Measurements from ENCODE around the gene BBX.
"Not testable (repeated sequence)": the region's sequence is repeated elsewhere in the genome, so short reads cannot be mapped to it uniquely, and the experiment has no call there.

BBX gene

DNA sequence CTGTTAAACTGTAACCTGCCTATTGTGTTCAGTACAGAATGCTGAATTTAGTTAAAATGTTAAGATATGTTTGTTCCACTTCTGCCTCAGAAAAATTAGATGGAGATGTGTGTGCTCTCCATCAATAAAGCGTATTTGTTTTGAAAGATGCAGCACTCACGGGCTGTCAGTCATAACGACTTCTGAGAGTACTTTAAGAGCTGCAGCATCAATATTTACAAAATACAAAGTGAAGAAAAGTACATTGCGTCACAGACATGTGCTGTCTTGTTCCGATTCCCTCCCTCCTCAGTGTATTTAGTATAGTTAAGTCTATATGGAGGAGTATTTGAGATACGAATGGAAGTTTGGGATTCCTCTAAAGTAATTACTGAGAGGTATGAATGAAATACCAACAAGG lies 166.6 kb downstream of the BBX start:
- no peak for DNase-seq

DNA sequence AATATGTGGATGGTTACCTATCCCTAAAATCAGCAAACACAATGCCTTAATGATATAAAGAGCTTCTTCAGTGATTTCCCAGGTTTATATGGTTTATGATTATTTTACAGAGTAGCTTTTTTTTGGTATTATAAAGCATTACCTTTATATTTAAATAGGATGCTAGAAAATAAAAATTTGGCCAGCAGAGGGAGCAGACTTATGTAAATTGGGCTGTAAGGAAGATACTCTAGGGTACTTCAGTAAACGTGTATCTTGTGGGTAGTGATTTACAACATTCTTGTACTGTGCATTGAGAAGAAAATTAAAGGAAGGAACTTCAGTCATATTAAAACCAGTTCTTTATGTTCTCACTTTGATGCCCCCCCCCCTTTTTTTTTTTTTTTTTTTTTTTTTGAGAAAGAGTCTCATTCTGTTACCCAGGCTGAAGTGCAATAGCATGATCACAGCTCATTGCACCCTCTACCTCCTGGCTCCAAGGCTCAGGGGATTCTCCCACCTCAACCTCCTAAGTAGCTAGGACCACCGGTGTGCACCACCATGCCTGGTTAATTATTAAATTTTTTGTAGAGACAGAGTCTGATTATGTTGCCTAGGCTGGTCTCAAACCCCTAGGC lies 167.9 kb downstream of the BBX start:
- no peak for DNase-seq

DNA sequence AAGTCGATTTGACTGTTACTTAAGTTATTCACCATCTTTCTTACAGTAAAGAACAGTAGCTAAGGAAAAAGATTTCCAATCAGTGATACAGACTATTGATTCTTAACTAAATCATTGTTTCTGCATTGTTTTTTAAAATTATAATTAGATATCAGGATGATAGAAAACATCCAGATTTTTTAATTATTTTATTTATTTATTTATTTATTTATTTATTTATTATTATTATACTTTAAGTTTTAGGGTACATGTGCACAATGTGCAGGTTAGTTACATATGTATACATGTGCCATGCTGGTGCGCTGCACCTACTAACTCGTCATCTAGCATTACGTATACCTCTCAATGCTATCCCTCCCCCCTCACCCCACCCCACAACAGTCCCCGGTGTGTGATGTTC lies 169.2 kb downstream of the BBX start:
- DNase-seq: not testable (repeated sequence)

- DNase-seq: not testable (repeated sequence)
These were observed 174.6 kb downstream of the BBX start for GRCh38 chr3:107697348-107697747.

- not testable (repeated sequence) for DNase-seq
These were observed 175.1 kb downstream of the BBX start for GRCh38 chr3:107697855-107698254.

DNA sequence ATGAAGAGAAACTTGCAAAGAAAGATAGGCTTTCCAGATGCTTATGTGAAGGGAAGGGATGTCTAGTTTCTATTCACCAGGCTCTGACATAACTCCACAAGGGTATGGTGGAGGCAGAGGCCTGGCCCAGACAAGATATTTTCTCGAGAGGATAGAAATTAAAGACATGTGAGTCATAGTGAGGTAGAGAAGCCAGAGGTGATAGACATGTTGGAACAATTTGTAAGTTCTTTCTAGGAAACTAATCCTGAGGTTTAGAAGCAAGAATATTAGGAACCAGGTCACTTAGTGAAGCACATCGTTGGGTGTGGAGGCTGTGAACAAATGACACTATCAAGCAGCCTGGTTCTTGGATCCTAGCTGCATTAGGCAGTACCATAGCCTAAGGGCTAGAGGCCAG lies 176.9 kb downstream of the BBX start:
- DNase-seq: no peak

DNA sequence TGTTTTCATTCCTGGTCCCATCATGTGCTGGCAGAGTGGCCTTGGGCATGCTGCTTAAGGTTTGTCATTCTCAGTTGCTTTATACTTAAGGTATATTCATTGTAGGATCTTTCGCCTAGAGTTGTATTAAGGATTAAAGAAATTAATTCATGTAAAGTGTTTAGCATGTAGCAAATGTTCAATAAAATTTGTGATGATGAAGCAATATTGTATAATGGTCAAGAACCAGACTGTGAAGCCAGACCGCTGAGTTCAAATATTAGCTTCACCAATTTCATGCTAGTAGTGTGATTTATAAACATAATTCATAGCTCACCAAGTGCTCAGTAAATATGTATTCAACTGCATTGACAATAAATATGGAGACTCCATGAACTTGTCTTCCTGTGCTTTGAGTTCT lies 178.5 kb downstream of the BBX start:
- no peak for DNase-seq

GRCh38 chr3:107704477-107704876 lies 181.7 kb downstream of the BBX start:
- DNase-seq: no peak

GRCh38 chr3:107705046-107705445 lies 182.3 kb downstream of the BBX start:
- no peak for DNase-seq

- DNase-seq: no peak
These were observed 188.1 kb downstream of the BBX start for GRCh38 chr3:107710851-107711250.

DNA sequence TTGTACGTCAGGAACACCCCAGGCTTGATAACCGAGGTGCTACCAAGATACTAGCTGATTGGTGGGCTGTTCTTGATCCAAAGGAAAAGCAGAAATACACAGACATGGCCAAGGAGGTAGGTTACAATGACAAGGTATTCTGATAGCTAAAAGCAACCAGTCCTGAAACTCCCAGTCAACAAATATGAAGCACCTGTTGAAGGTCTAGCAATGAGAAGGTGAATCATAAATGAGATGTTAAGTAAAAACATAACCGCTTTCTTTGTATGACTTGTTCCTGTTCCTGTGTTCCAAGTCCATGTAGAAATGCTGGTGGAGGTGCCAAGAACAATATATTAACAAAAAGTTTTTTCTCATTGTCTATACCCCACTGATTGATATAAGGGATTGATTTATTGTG lies 194.0 kb downstream of the BBX start:
- no peak for DNase-seq

DNA sequence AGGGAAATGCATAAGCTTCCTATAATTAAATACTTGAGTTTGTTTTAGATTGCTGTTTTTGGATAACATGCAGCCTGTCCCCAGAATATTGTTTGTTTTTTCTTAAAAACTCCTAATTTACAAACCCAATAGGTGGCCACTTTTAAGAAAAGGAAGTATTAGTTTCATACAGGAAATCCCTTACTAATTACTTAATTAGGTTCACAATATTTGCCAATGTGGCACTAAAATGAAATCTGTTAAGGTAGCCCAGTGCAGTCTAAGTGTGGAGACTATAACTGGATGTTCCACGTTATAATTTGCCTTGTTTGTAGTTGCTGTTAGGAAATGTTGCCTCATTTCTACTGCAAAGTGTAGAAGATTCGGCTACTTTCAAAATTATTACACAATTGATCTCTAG lies 195.8 kb downstream of the BBX start:
- DNase-seq: no peak

GRCh38 chr3:107727102-107727501 lies 204.3 kb downstream of the BBX start:
- no peak for DNase-seq

DNA sequence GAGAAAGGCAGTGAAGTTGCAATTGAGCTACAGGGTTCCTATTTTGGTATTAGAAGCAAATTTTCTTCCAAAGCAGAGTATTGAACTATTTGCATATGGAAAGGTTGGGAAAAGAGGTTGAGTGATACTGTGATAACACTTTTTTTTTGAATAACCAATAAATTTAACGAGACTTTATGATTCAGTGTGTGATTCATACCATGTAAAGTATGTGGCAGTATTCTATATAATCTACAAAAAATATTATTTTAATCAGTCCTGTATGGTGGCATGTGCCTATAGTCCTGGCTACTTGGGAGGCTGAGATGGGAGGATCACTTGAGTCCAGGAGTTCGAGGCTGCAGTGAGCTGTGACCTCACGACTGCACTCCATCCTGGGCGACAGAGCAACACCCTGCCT lies 206.9 kb downstream of the BBX start:
- DNase-seq: no peak

- DNase-seq: no peak
These were observed 211.6 kb downstream of the BBX start for GRCh38 chr3:107734317-107734716.

- no peak for DNase-seq
These were observed 215.2 kb downstream of the BBX start for GRCh38 chr3:107737914-107738313.

DNA sequence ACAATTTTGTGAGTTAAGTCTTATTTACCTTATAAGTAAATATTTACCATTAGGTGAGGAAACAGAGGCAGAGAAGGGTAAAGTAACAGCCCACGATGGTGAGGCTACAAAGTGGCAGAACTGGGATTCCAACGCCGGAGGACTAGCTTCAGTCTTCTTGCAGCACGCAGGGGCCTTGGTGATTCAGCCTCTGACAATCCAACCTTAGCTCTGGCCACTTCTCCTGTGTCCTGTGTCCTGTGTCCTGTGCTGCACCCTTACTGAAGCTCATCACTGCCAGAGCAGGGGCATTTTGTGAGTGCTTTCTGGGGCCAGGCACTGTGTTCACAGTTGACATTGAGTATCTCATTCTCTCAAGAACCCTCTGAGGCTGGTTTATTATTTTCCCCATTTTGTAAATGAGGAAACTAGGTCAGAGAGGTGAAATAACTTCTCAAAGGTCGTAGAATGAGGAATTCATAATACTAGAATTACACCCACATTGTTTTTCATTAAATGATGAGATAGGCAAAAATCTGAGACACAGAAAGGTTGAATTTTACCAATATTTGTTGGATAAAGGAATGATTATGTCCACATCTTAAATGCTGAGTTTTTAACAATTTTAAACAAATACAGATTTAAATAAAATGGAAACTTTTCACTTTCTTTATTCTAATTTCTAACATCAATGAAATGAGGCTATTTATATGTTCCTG lies 215.9 kb downstream of the BBX start:
- no peak for DNase-seq

DNA sequence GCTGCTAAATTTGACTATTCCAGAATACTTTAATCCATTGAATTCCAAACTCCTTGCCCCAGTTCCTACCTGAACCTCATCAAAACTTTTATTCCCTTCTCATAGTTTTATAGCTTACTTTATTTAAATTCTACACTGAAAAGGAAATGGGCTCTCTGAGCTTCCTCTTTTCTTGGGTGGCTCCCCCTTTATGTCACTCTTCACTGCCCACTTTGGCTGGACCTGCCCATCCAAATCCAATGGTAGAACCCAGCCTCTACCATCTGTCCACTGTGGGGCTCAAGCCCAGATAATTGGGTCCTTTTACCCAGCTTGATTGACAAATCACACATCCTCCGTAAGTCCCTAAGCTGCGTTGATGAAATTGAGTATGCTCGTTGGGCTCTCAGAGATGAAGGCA lies 216.5 kb downstream of the BBX start:
- no peak for DNase-seq

GRCh38 chr3:107740992-107741896 lies 218.5 kb downstream of the BBX start:
- DNase-seq: no peak

DNA sequence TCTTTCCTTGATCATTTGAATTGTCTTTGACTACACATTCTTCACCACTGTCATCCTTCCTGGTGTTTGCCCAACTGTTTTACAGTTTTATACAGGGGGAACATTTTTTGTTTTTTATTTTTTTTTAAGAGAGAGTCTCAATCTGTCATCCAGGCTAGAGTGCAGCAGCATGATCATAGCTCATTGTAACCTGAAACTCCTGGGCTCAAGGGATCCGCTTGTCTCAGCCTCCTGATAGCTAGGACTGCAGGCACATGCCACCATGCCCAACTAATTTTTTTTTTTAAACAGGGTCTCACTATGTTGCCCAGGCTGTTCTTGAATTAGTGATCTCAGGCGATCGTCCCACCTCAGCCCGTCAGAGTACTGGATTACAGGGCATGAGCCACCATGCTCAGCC lies 222.6 kb downstream of the BBX start:
- no peak for DNase-seq

DNA sequence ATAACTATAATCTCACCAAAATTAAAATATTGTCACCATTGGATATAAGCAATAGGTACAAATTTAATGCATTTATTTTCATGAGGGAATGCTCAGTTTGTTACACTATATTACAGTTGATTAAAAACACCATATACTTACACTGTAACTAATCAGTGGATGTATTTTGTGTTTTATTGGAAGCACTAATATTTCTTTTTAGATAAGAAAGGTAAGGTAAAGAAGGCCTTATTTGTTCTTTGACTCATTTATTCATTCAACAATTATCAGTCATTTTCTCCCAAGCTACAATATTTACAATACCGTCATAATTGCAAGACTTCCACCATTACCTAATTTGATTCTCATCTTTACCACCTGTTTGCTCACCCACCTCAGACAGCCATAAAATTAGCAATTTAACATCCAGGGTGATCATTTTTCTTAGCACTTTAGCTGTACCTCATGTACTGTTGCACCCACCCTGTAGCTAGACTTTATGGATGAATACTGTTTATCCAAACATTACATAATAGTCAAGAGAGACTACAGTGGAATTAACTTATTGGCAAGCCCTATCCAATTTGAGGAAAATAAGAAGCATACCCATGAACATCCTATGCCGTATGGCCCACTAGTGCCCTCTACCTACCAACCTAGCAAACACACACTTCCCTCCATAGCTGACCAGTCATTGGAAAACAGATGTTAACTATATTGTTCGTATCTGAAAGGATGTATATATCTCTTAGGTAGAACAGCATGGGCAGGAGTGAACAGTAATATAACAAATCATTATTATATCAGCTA lies 229.6 kb downstream of the BBX start:
- no peak for DNase-seq

DNA sequence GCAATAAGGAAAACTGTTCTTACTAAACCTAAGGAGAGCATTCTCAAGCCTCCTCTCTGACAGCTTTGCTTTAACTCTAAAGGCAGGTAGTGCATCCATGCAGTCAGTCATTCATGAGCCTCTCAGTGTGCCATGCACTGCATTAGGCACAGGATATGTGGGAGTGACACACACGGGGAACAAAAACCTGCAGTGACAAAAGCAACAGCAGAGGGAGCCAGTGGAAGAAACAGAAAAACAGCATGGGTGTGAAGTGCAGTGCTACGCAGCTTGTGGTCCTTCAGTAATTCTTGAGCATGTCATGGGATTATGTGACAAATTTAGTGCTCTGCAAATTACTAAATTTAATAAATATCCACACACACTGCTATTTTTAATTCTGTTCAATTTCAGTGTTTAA lies 230.7 kb downstream of the BBX start:
- DNase-seq: peak; percentile 36

DNA sequence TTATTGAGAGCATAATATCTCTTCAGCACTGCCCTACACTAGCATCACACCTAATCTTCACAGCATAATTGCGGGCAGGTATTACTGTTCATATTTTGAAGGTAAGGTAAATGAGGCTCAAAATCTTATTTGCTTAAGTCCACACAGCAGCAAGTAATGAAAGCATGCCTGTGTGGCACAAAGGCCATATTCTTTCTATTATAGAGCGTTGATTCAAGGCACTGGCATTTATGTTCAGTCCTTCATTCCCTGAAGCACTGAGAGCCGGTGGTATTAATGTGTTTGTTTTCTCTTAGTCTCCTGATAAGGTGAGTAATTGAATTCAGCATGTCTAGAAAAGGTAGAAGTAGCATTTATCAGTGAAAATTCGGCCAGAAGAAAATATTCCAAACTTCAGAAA lies 231.2 kb downstream of the BBX start:
- no peak for DNase-seq

All from activated CD4-positive, alpha-beta T cell treated with anti-CD3 and anti-CD28 coated beads for 48 hours (primary cell).